ENCODE data around the gene HIVEP1. TPM values are rescaled to one million over a fixed set of nuclear protein-coding genes. Genes with fewer than 3 reads are reported as not detected.

The HIVEP1 gene
- total RNA-seq, 2 donors from 2014 or later = 35.2 to 38.0 TPM

- TF ChIP-seq POLR2A (IDR thresholded peaks at IDR 0.05) (no peak), POLR2AphosphoS5 (IDR thresholded peaks at IDR 0.05) (no peak), CTCF (IDR thresholded peaks at IDR 0.05) (no peak)
- H3K4me3 ChIP-seq = no peak overlapping the region
- H3K36me3 ChIP-seq = no peaks in the 10 kb centered on the region
- H3K9me3 ChIP-seq = no peaks in the 10 kb centered on the region
- no peak overlapping the region for H3K27ac ChIP-seq
- intact Hi-C loops (cut with DNase I) = no loop called here
- 92% methylated on average over 1 of the region's 1 CpG for WGBS
- H3K27me3 ChIP-seq (replicated peaks; ENCODE audit: insufficient read depth) = no peaks in the 10 kb centered on the region
- no peak for DNase-seq (ENCODE audit: low spot score)
- no peaks in the 10 kb centered on the region for H3K4me1 ChIP-seq (replicated peaks)
Observed at GRCh38 chr6:12088531-12088930, 76.4 kb downstream of the HIVEP1 start.

GRCh38 chr6:12090714-12091113 is 78.6 kb downstream of the HIVEP1 start:
- Histone ChIP-seq H3K27ac (no peak overlapping the region), H3K4me3 (no peak overlapping the region), H3K36me3 (no peaks in the 10 kb centered on the region), H3K9me3 (no peaks in the 10 kb centered on the region), H3K27me3 (replicated peaks; ENCODE audit: insufficient read depth) (no peaks in the 10 kb centered on the region), H3K4me1 (replicated peaks) (no peaks in the 10 kb centered on the region)
- TF ChIP-seq CTCF (IDR thresholded peaks at IDR 0.05) (no peak), POLR2A (IDR thresholded peaks at IDR 0.05) (no peak), POLR2AphosphoS5 (IDR thresholded peaks at IDR 0.05) (no peak)
- no peak for DNase-seq (ENCODE audit: low spot score)
- intact Hi-C loops (cut with DNase I) = no loop called here

GRCh38 chr6:12092762-12093161 is 80.7 kb downstream of the HIVEP1 start:
- no peak overlapping the region for H3K4me3 ChIP-seq
- no peaks in the 10 kb centered on the region for H3K4me1 ChIP-seq (replicated peaks)
- intact Hi-C loops (cut with DNase I) = no loop called here
- TF ChIP-seq POLR2AphosphoS5 (IDR thresholded peaks at IDR 0.05) (no peak), CTCF (IDR thresholded peaks at IDR 0.05) (no peak), POLR2A (IDR thresholded peaks at IDR 0.05) (no peak)
- 96% methylated on average over 5 of the region's 5 CpGs for WGBS
- H3K9me3 ChIP-seq = no peaks in the 10 kb centered on the region
- no peaks in the 10 kb centered on the region for H3K27me3 ChIP-seq (replicated peaks; ENCODE audit: insufficient read depth)
- DNase-seq (ENCODE audit: low spot score) = no peak
- H3K27ac ChIP-seq = no peak overlapping the region
- H3K36me3 ChIP-seq = no peaks in the 10 kb centered on the region

- intact Hi-C loops (cut with DNase I) = no loop called here
- no peaks in the 10 kb centered on the region for H3K9me3 ChIP-seq
- 43% methylated on average over 1 of the region's 1 CpG for WGBS
Observed at GRCh38 chr6:12094689-12095088, 82.6 kb downstream of the HIVEP1 start.

GRCh38 chr6:12096342-12096741 is 84.2 kb downstream of the HIVEP1 start:
- 98% methylated on average over 3 of the region's 3 CpGs for WGBS
- Histone ChIP-seq H3K4me1 (replicated peaks) (no peaks in the 10 kb centered on the region), H3K4me3 (no peak overlapping the region), H3K36me3 (no peaks in the 10 kb centered on the region), H3K27me3 (replicated peaks; ENCODE audit: insufficient read depth) (no peaks in the 10 kb centered on the region), H3K9me3 (no peaks in the 10 kb centered on the region), H3K27ac (no peak overlapping the region)
- no peak for DNase-seq (ENCODE audit: low spot score)
- intact Hi-C loops (cut with DNase I) = no loop called here
- TF ChIP-seq CTCF (IDR thresholded peaks at IDR 0.05) (no peak), POLR2AphosphoS5 (IDR thresholded peaks at IDR 0.05) (no peak), POLR2A (IDR thresholded peaks at IDR 0.05) (no peak)

More at GRCh38 chr6:12094689-12095088, 82.6 kb downstream of the HIVEP1 start:
- H3K4me1 ChIP-seq (replicated peaks) = no peaks in the 10 kb centered on the region
- H3K27me3 ChIP-seq (replicated peaks; ENCODE audit: insufficient read depth) = no peaks in the 10 kb centered on the region
- no peak overlapping the region for H3K27ac ChIP-seq
- no peak overlapping the region for H3K4me3 ChIP-seq
- no peak for DNase-seq (ENCODE audit: low spot score)
- no peak for TF ChIP-seq POLR2AphosphoS5 (IDR thresholded peaks at IDR 0.05)
- TF ChIP-seq POLR2A (IDR thresholded peaks at IDR 0.05) = no peak
- no peaks in the 10 kb centered on the region for H3K36me3 ChIP-seq

Measured in prostate gland (tissue), 2 donors.